Measurements from ENCODE around the gene KCTD5.

DNA sequence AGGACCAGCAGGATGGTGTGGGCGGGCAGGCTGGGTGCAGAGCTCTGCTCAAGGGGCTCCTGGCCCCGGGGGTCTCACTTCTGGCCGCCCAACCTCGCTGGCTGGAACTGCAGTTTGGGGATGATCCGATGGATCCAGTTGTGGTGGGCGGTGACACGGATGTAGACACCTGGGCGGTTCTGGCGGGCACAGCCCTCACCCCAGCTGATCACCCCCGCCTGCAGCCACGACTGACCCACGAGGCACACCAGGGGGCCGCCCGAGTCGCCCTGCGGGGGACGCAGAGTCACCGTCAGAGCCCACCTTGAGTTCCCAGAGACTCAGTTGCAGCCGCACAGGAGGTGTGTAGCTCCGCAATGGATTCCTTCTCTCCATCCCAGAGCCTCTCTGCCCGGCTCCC lies 30.2 kb downstream of the KCTD5 start:
- no peak for TF ChIP-seq CTCF (conservative IDR thresholded peaks at IDR 0.05; ENCODE audit: low read length)
- TF ChIP-seq EZH2phosphoT487 (IDR thresholded peaks at IDR 0.05; ENCODE audit: borderline replicate concordance) = no peak

Measured in Loucy (cell line).